WTC11 (cell line): Measurements from ENCODE around the gene DHDDS. TPM values are rescaled to one million over a fixed set of nuclear protein-coding genes. Genes with fewer than 3 reads are reported as not detected.

Source experiments
- ATAC-seq: fragments of 200-7000 bp; cut with Tn5 transposase; 2 replicates; pipeline ENCODE4 v1.10.0; 2021; ENCODE audit warnings: mild to moderate bottlenecking, moderate library complexity
- CTCF ChIA-PET: fragments of 300-600 bp; sonication (Branson Sonifier 250); formaldehyde crosslinking; loops from one replicate; lab custom pipeline; 2021; ENCODE audit warnings: antibody characterized with exemption; lab: Charles Lee
- POLR2A ChIA-PET: fragments of 350-600 bp; sonication (Branson Sonifier 250); formaldehyde crosslinking; loops from one replicate; lab custom pipeline; 2021; ENCODE audit warnings: antibody characterized with exemption; lab: Charles Lee
- DNase-seq: peaks from one replicate; pipeline ENCODE4 v3.0.0; 2021; ENCODE audit warnings: low spot score
- H3K27ac Mint-ChIP-seq: 2 replicates; pipeline ENCODE4 v1.8.0; 2021; ENCODE audit warnings: mixed read lengths
- H3K27me3 Mint-ChIP-seq: 2 replicates; pipeline ENCODE4 v1.8.0; 2021; ENCODE audit warnings: low read depth, mild to moderate bottlenecking, moderate library complexity, mixed read lengths
- H3K36me3 Mint-ChIP-seq: 2 replicates; pipeline ENCODE4 v1.8.0; 2021; ENCODE audit warnings: mixed read lengths
- H3K4me1 Mint-ChIP-seq: 2 replicates; pipeline ENCODE4 v1.8.0; 2022; ENCODE audit warnings: mixed read lengths
- H3K4me3 Mint-ChIP-seq: 2 replicates; pipeline ENCODE4 v1.8.0; 2021; ENCODE audit warnings: mild to moderate bottlenecking, moderate library complexity, mixed read lengths
- H3K9me3 Mint-ChIP-seq: 2 replicates; pipeline ENCODE4 v1.8.0; 2021; ENCODE audit warnings: mixed read lengths
- CBFB ChIP-seq: sonication (generic); formaldehyde crosslinking; IDR thresholded peaks from 2 replicates; pipeline ENCODE4 v1.8.1; 2022; ENCODE audit warnings: mild to moderate bottlenecking, low read depth, missing genetic modification reagents
- ESRRA ChIP-seq: sonication (generic); formaldehyde crosslinking; IDR thresholded peaks from 2 replicates; pipeline ENCODE4 v1.8.1; 2022; ENCODE audit warnings: mild to moderate bottlenecking, missing genetic modification reagents, borderline replicate concordance
- FOXP1 ChIP-seq: sonication (generic); formaldehyde crosslinking; IDR thresholded peaks from 2 replicates; pipeline ENCODE4 v1.8.0; 2022; ENCODE audit warnings: missing genetic modification reagents, mild to moderate bottlenecking, moderate library complexity, borderline replicate concordance
- NFATC4 ChIP-seq: fragments of 250-450 bp; sonication (Bioruptor Pico); IDR thresholded peaks from 2 replicates; pipeline ENCODE4 v1.9.0; 2021; ENCODE audit warnings: mild to moderate bottlenecking
- TEAD4 ChIP-seq: sonication (generic); formaldehyde crosslinking; IDR thresholded peaks from 2 replicates; pipeline ENCODE4 v1.8.0; 2022; ENCODE audit warnings: mild to moderate bottlenecking, missing genetic modification reagents
- ZNF232 ChIP-seq: sonication (generic); formaldehyde crosslinking; IDR thresholded peaks from 2 replicates; pipeline ENCODE4 v1.8.0; 2022; ENCODE audit warnings: mild to moderate bottlenecking, missing genetic modification reagents
- ZNF416 ChIP-seq: fragments of 250-450 bp; sonication (Bioruptor Pico); IDR thresholded peaks from 2 replicates; pipeline ENCODE4 v1.9.0; 2021; ENCODE audit warnings: mild to moderate bottlenecking, inconsistent platforms
- total RNA-seq: library from RNA; stranded (reverse); gene quantifications from 3 replicates; pipeline ENCODE4 v1.2.3, GENCODE V29; 2021
- TF ChIP-seq, protein P1 (sequence below): sonication (generic); formaldehyde crosslinking; conservative IDR thresholded peaks from 2 replicates; pipeline ENCODE4 v1.8.1; 2023; ENCODE audit warnings: mild to moderate bottlenecking, low read depth, missing genetic modification reagents, moderate library complexity
- TF ChIP-seq, protein P2 (sequence below): sonication (generic); formaldehyde crosslinking; IDR thresholded peaks from 2 replicates; pipeline ENCODE4 v1.8.1; 2023; ENCODE audit warnings: mild to moderate bottlenecking, moderate library complexity, missing genetic modification reagents
- TF ChIP-seq, protein P3 (sequence below): fragments of 200-600 bp; IDR thresholded peaks from 2 replicates; pipeline ENCODE4 v1.8.0; 2022; ENCODE audit warnings: antibody characterized with exemption
- TF ChIP-seq, protein P4 (sequence below): sonication (generic); formaldehyde crosslinking; IDR thresholded peaks from 2 replicates; pipeline ENCODE4 v1.8.1; 2023; ENCODE audit warnings: mild to moderate bottlenecking, missing genetic modification reagents
- TF ChIP-seq, protein P5 (sequence below): fragments of 250-450 bp; sonication (Bioruptor Pico); IDR thresholded peaks from 2 replicates; pipeline ENCODE4 v1.8.0; 2021; ENCODE audit warnings: mild to moderate bottlenecking
- TF ChIP-seq, protein P6 (sequence below): sonication (generic); formaldehyde crosslinking; IDR thresholded peaks from 2 replicates; pipeline ENCODE4 v1.8.0; 2023; ENCODE audit warnings: missing genetic modification reagents, mild to moderate bottlenecking, borderline replicate concordance
- TF ChIP-seq, protein P7 (sequence below): fragments of 250-450 bp; sonication (Bioruptor Pico); conservative IDR thresholded peaks from 2 replicates; pipeline ENCODE4 v1.9.0; 2021; ENCODE audit warnings: mild to moderate bottlenecking

The DHDDS gene
- total RNA-seq, 1 experiment from 2014 or later: 55.4 TPM

DNA sequence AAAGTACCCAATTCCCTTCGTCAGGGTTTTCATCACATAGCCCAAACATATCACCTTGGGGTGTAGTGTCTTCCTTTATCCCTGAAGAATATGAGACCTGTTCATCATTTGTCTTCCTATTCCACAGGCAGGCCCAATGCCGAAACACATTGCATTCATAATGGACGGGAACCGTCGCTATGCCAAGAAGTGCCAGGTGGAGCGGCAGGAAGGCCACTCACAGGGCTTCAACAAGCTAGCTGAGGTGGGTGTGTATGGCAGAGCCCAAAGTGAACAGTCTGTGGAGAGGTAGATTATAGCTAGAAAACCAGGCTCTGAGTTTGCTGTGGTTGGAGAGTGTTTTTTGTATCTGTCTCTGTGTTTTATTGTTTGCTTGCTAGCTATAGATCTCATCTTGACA lies 5.9 kb downstream of the DHDDS start:
- POLR2A ChIA-PET: interaction anchor here (0.6 kb wide), 1 partner anchor 86 kb away, joined by 6 read pairs; no protein-coding TSS in a partner anchor
- H3K9me3 Mint-ChIP-seq: no peaks in the 10 kb centered on the region
- H3K4me1 Mint-ChIP-seq: no peaks in the 10 kb centered on the region
- CTCF ChIA-PET: no interaction called here
- no peak for ATAC-seq
- TF ChIP-seq TEAD4 (CRISPR knock-in tag) (no peak), ZNF416 (CRISPR knock-in tag) (no peak), ESRRA (no peak)
- TF ChIP-seq, protein P1, sequence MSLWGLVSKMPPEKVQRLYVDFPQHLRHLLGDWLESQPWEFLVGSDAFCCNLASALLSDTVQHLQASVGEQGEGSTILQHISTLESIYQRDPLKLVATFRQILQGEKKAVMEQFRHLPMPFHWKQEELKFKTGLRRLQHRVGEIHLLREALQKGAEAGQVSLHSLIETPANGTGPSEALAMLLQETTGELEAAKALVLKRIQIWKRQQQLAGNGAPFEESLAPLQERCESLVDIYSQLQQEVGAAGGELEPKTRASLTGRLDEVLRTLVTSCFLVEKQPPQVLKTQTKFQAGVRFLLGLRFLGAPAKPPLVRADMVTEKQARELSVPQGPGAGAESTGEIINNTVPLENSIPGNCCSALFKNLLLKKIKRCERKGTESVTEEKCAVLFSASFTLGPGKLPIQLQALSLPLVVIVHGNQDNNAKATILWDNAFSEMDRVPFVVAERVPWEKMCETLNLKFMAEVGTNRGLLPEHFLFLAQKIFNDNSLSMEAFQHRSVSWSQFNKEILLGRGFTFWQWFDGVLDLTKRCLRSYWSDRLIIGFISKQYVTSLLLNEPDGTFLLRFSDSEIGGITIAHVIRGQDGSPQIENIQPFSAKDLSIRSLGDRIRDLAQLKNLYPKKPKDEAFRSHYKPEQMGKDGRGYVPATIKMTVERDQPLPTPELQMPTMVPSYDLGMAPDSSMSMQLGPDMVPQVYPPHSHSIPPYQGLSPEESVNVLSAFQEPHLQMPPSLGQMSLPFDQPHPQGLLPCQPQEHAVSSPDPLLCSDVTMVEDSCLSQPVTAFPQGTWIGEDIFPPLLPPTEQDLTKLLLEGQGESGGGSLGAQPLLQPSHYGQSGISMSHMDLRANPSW (CRISPR knock-in tag): no peak
- TF ChIP-seq, protein P2, sequence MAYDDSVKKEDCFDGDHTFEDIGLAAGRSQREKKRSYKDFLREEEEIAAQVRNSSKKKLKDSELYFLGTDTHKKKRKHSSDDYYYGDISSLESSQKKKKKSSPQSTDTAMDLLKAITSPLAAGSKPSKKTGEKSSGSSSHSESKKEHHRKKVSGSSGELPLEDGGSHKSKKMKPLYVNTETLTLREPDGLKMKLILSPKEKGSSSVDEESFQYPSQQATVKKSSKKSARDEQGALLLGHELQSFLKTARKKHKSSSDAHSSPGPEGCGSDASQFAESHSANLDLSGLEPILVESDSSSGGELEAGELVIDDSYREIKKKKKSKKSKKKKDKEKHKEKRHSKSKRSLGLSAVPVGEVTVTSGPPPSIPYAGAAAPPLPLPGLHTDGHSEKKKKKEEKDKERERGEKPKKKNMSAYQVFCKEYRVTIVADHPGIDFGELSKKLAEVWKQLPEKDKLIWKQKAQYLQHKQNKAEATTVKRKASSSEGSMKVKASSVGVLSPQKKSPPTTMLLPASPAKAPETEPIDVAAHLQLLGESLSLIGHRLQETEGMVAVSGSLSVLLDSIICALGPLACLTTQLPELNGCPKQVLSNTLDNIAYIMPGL (CRISPR knock-in tag): no peak
- TF ChIP-seq, protein P3, sequence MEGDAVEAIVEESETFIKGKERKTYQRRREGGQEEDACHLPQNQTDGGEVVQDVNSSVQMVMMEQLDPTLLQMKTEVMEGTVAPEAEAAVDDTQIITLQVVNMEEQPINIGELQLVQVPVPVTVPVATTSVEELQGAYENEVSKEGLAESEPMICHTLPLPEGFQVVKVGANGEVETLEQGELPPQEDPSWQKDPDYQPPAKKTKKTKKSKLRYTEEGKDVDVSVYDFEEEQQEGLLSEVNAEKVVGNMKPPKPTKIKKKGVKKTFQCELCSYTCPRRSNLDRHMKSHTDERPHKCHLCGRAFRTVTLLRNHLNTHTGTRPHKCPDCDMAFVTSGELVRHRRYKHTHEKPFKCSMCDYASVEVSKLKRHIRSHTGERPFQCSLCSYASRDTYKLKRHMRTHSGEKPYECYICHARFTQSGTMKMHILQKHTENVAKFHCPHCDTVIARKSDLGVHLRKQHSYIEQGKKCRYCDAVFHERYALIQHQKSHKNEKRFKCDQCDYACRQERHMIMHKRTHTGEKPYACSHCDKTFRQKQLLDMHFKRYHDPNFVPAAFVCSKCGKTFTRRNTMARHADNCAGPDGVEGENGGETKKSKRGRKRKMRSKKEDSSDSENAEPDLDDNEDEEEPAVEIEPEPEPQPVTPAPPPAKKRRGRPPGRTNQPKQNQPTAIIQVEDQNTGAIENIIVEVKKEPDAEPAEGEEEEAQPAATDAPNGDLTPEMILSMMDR: no peak
- H3K4me3 Mint-ChIP-seq: no peak overlapping the region
- H3K36me3 Mint-ChIP-seq: peaks cover 43% of the 10 kb centered on the region
- no peak for DNase-seq
- H3K27ac Mint-ChIP-seq: no peak overlapping the region
- no peaks in the 10 kb centered on the region for H3K27me3 Mint-ChIP-seq

DNA sequence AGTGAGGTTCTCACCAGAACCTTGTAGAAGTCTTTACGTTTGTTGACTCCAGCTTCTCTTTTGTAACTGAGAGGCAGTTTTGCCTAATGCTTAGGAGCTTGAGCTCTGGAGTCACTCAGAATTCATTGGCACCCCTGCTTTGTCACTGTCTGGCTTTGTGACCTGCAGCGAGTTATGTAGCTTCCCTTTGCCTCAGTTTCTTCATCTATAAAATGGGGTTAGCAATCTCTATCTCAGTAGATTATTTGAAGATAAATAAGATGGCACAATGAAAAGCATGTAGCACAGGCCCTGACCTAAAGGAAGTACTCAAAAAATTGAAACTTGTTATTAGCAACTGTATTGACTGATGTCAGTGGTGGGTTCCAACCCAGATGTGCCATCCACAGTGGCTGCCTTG lies 8.1 kb downstream of the DHDDS start:
- ATAC-seq (no peak), DNase-seq (no peak)
- no peaks in the 10 kb centered on the region for H3K27me3 Mint-ChIP-seq
- ChIA-PET POLR2A (no interaction called here), CTCF (interaction anchor here (0.6 kb wide), 1 partner anchor 86 kb away, joined by 3 read pairs; no protein-coding TSS in a partner anchor)
- H3K27ac Mint-ChIP-seq: no peak overlapping the region
- TF ChIP-seq CBFB (CRISPR knock-in tag) (no peak), FOXP1 (CRISPR knock-in tag) (no peak), ZNF232 (no peak), NFATC4 (no peak), ZNF416 (CRISPR knock-in tag) (no peak)
- TF ChIP-seq, protein P4, sequence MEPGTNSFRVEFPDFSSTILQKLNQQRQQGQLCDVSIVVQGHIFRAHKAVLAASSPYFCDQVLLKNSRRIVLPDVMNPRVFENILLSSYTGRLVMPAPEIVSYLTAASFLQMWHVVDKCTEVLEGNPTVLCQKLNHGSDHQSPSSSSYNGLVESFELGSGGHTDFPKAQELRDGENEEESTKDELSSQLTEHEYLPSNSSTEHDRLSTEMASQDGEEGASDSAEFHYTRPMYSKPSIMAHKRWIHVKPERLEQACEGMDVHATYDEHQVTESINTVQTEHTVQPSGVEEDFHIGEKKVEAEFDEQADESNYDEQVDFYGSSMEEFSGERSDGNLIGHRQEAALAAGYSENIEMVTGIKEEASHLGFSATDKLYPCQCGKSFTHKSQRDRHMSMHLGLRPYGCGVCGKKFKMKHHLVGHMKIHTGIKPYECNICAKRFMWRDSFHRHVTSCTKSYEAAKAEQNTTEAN (CRISPR knock-in tag): no peak
- TF ChIP-seq, protein P5, sequence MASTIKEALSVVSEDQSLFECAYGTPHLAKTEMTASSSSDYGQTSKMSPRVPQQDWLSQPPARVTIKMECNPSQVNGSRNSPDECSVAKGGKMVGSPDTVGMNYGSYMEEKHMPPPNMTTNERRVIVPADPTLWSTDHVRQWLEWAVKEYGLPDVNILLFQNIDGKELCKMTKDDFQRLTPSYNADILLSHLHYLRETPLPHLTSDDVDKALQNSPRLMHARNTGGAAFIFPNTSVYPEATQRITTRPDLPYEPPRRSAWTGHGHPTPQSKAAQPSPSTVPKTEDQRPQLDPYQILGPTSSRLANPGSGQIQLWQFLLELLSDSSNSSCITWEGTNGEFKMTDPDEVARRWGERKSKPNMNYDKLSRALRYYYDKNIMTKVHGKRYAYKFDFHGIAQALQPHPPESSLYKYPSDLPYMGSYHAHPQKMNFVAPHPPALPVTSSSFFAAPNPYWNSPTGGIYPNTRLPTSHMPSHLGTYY (CRISPR knock-in tag): no peak
- TF ChIP-seq, protein P3: no peak
- TF ChIP-seq, protein P6, sequence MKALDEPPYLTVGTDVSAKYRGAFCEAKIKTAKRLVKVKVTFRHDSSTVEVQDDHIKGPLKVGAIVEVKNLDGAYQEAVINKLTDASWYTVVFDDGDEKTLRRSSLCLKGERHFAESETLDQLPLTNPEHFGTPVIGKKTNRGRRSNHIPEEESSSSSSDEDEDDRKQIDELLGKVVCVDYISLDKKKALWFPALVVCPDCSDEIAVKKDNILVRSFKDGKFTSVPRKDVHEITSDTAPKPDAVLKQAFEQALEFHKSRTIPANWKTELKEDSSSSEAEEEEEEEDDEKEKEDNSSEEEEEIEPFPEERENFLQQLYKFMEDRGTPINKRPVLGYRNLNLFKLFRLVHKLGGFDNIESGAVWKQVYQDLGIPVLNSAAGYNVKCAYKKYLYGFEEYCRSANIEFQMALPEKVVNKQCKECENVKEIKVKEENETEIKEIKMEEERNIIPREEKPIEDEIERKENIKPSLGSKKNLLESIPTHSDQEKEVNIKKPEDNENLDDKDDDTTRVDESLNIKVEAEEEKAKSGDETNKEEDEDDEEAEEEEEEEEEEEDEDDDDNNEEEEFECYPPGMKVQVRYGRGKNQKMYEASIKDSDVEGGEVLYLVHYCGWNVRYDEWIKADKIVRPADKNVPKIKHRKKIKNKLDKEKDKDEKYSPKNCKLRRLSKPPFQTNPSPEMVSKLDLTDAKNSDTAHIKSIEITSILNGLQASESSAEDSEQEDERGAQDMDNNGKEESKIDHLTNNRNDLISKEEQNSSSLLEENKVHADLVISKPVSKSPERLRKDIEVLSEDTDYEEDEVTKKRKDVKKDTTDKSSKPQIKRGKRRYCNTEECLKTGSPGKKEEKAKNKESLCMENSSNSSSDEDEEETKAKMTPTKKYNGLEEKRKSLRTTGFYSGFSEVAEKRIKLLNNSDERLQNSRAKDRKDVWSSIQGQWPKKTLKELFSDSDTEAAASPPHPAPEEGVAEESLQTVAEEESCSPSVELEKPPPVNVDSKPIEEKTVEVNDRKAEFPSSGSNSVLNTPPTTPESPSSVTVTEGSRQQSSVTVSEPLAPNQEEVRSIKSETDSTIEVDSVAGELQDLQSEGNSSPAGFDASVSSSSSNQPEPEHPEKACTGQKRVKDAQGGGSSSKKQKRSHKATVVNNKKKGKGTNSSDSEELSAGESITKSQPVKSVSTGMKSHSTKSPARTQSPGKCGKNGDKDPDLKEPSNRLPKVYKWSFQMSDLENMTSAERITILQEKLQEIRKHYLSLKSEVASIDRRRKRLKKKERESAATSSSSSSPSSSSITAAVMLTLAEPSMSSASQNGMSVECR (CRISPR knock-in tag): no peak
- TF ChIP-seq, protein P7, sequence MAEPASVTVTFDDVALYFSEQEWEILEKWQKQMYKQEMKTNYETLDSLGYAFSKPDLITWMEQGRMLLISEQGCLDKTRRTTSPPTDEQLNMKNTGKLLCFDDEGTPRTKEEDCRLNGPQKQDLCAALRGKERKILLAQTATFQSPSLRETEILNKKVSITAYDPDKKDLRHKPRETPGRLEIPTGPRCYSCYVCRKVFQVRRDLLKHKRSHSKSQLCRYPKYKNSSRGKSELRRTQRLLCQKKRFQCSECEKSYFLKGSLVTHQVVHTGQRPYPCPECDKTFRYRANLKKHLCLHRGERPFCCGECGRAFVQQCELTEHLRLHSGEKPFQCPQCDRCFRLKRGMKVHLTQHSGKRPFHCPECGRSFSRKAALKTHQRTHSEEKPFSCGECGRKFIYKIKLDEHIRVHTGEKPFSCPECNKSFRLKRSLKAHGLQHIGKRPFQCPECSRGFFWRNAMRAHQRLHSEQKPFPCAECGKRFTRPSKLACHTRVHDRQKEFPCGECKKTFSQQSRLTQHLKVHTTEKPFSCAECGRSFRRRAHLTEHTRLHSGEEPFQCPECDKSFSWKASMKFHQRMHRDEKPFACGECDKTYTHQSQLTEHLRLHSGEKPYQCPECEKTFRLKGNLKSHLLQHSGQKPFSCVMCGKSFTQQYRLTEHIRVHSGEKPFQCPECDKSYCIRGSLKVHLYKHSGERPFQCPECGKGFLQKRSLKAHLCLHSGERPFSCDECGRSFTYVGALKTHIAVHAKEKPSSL: no peak
- no peak overlapping the region for H3K4me3 Mint-ChIP-seq
- peaks cover 57% of the 10 kb centered on the region for H3K36me3 Mint-ChIP-seq
- H3K9me3 Mint-ChIP-seq: no peaks in the 10 kb centered on the region
- no peaks in the 10 kb centered on the region for H3K4me1 Mint-ChIP-seq
